Osteoblast (primary cell): ENCODE results near the gene IRX4. TPM values are rescaled to one million over a fixed set of nuclear protein-coding genes. Genes with fewer than 3 reads are reported as not detected.

Experiments used
- DNase-seq: peaks from one replicate; pipeline ENCODE4 v3.0.0; 2011; ENCODE audit warnings: low spot score, mixed read lengths; ENCODE audit not compliant: insufficient read length; ENCODE audit errors: missing footprints
- H2AFZ ChIP-seq: 2 replicates; pipeline ENCODE4 v1.6.0; 2011; ENCODE audit warnings: mild to moderate bottlenecking, low read length
- H3K27ac ChIP-seq: 2 replicates; pipeline ENCODE4 v1.5.1; 2011; ENCODE audit warnings: mild to moderate bottlenecking, low read depth, low read length, moderate library complexity
- H3K27me3 ChIP-seq: 2 replicates; pipeline ENCODE4 v1.6.0; 2012; ENCODE audit warnings: mild to moderate bottlenecking, control low read depth, inconsistent platforms, low read length, moderate library complexity; ENCODE audit not compliant: insufficient read depth
- H3K36me3 ChIP-seq: 2 replicates; pipeline ENCODE4 v1.5.1; 2011; ENCODE audit warnings: mild to moderate bottlenecking, low read length, control low read depth, moderate library complexity; ENCODE audit not compliant: insufficient read depth
- H3K4me1 ChIP-seq: 2 replicates; pipeline ENCODE4 v1.5.1; 2011; ENCODE audit warnings: mild to moderate bottlenecking, low read length, control low read depth, moderate library complexity; ENCODE audit not compliant: insufficient read depth
- H3K4me2 ChIP-seq: 2 replicates; pipeline ENCODE4 v1.6.0; 2011; ENCODE audit warnings: mild to moderate bottlenecking, low read length; ENCODE audit not compliant: insufficient read depth
- H3K4me3 ChIP-seq: fragments of 200-600 bp; sonication (generic); 3 replicates; pipeline ENCODE4 v1.5.1; 2012; ENCODE audit warnings: mild to moderate bottlenecking, low read length, inconsistent platforms; ENCODE audit not compliant: insufficient read depth
- H3K79me2 ChIP-seq: 2 replicates; pipeline ENCODE4 v1.6.0; 2012; ENCODE audit warnings: mild to moderate bottlenecking, low read length, control low read depth, inconsistent platforms; ENCODE audit not compliant: insufficient read depth
- H3K9me3 ChIP-seq: 2 replicates; pipeline ENCODE4 v1.5.1; 2011; ENCODE audit warnings: low read depth, low read length, control low read depth
- H4K20me1 ChIP-seq: 2 replicates; pipeline ENCODE4 v1.6.0; 2012; ENCODE audit warnings: mild to moderate bottlenecking, low read length, control low read depth; ENCODE audit not compliant: insufficient read depth
- total RNA-seq: library from RNA; depleted of rRNA; stranded (reverse); fragments of >200 nt; gene quantifications from 2 replicates; pipeline ENCODE4 v1.2.3, GENCODE V29; 2012
- TF ChIP-seq, protein P1 (sequence below): IDR thresholded peaks from 2 replicates; pipeline ENCODE4 v1.5.1; 2011; ENCODE audit warnings: mild to moderate bottlenecking, low read depth, low read length, moderate library complexity; ENCODE audit errors: extremely low read depth

The IRX4 gene
- total RNA-seq, 1 donor, result not detected

DNA sequence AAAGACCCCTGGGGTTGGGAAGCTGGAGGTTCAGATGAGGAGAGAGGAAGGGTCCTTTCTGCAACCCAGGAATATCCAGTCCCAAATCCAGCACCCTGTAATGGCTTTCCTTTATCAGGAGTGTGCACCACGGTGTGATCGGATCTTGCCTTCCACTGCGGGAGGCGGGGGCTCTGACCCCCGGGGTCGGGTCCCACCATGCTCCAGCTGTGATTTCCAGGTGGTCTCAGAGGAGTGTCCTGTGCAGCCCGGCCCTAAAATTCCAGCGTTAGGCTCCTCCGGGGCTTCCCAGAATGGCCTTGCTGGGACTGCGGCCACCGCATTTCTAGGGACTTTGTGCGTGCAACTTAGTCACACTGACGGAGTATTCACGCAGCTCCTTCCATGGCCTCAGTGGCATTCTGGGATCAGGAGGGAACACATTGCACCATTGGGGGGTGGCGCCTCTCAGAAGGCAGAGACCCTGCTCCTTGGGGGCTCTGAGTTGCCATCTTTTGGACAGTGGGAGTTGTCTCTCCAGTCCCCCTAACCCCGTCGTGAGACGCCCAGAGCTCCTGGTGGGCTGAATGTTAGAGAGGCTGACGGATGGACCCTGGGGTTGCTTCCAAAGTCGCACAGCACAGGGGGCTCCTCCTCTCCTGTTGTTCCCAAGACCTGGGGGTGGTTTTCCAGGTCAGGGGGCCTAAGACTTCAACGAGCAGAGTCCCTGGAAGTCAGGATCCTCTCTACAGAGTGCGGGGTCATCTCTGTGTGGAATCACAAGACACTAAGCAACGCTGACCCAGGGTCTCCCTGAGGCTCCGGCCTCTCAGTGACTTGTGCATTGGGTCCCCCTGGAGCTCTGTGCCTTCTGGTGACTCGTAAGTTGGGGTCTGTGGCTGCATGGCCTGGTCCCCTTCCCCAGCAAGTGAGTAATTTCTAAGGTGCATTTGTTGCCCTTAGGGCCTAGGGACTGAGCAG is 42.7 kb upstream of the IRX4 start:
- Histone ChIP-seq H3K79me2 (no peaks in the 10 kb centered on the region), H3K27me3 (no peaks in the 10 kb centered on the region)
- TF ChIP-seq, protein P1, sequence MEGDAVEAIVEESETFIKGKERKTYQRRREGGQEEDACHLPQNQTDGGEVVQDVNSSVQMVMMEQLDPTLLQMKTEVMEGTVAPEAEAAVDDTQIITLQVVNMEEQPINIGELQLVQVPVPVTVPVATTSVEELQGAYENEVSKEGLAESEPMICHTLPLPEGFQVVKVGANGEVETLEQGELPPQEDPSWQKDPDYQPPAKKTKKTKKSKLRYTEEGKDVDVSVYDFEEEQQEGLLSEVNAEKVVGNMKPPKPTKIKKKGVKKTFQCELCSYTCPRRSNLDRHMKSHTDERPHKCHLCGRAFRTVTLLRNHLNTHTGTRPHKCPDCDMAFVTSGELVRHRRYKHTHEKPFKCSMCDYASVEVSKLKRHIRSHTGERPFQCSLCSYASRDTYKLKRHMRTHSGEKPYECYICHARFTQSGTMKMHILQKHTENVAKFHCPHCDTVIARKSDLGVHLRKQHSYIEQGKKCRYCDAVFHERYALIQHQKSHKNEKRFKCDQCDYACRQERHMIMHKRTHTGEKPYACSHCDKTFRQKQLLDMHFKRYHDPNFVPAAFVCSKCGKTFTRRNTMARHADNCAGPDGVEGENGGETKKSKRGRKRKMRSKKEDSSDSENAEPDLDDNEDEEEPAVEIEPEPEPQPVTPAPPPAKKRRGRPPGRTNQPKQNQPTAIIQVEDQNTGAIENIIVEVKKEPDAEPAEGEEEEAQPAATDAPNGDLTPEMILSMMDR, result no peak

GRCh38 chr5:1923766-1924165 is 41.0 kb upstream of the IRX4 start:
- no peak for DNase-seq
- H2AFZ ChIP-seq, result no peak overlapping the region
- H3K4me3 ChIP-seq, result no peak overlapping the region
- H3K9me3 ChIP-seq, result no peaks in the 10 kb centered on the region
- H4K20me1 ChIP-seq, result no peaks in the 10 kb centered on the region
- H3K4me1 ChIP-seq, result no peaks in the 10 kb centered on the region
- TF ChIP-seq, protein P1, result no peak
- no peak overlapping the region for H3K27ac ChIP-seq
- H3K79me2 ChIP-seq, result no peaks in the 10 kb centered on the region
- H3K4me2 ChIP-seq, result no peak overlapping the region
- no peaks in the 10 kb centered on the region for H3K27me3 ChIP-seq
- no peaks in the 10 kb centered on the region for H3K36me3 ChIP-seq

More for the DNA sequence above, 42.7 kb upstream of the IRX4 start:
- Histone ChIP-seq H2AFZ (no peak overlapping the region), H4K20me1 (no peaks in the 10 kb centered on the region), H3K27ac (no peak overlapping the region), H3K9me3 (no peaks in the 10 kb centered on the region), H3K4me2 (no peak overlapping the region), H3K4me3 (no peak overlapping the region), H3K36me3 (no peaks in the 10 kb centered on the region), H3K4me1 (no peaks in the 10 kb centered on the region)
- DNase-seq, result no peak

DNA sequence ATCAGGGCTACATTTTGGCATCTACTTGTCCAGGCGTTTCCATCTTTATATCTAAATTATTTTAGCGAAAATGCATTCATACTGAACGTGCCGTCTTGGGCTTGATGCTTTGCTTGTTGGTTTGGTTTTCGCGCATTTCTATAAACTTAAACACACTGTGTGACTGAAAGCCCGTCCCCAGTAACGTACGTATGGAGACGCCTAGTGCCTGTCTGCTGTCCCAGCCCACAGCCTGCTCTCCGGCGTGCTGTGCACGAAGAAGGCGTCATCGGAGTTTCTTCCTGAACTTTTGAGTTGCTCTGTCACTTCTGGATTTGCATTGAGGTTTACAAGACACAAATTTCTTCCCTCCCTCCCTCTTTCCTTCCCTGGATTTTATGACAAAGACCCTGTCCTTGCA is 40.6 kb upstream of the IRX4 start:
- TF ChIP-seq, protein P1, result no peak
- H3K36me3 ChIP-seq, result no peaks in the 10 kb centered on the region
- no peaks in the 10 kb centered on the region for H3K4me1 ChIP-seq

DNA sequence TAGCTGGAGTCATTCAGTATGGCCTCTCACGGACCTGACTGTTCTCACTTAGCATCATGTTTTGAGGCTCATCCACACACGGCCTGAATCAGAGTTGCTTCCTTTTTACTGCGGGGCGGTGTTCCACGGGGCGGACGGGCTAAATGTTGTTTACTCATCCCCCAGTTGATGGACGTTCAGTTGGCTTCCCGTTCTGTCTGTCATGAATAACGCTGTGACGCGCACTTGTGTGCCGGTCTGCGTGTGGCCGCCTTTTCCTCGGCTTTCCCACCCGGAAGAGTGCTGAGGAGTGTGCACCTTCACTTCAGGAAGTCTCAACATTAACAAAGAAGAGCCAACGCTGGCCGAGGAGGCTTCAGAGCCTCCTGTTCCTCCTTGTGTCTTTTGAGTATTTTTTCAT is 39.0 kb upstream of the IRX4 start:
- TF ChIP-seq, protein P1, result no peak
- no peak for DNase-seq
- H3K4me1 ChIP-seq, result no peaks in the 10 kb centered on the region

More for the DNA sequence above, 40.6 kb upstream of the IRX4 start:
- Histone ChIP-seq H3K9me3 (no peaks in the 10 kb centered on the region), H3K4me3 (no peak overlapping the region), H3K79me2 (no peaks in the 10 kb centered on the region), H3K27me3 (no peaks in the 10 kb centered on the region), H3K4me2 (no peak overlapping the region), H2AFZ (no peak overlapping the region), H3K27ac (no peak overlapping the region), H4K20me1 (no peaks in the 10 kb centered on the region)
- DNase-seq, result no peak

More for the DNA sequence above, 39.0 kb upstream of the IRX4 start:
- H3K4me3 ChIP-seq, result no peak overlapping the region
- H3K27ac ChIP-seq, result no peak overlapping the region
- no peak overlapping the region for H2AFZ ChIP-seq
- no peaks in the 10 kb centered on the region for H3K36me3 ChIP-seq
- no peaks in the 10 kb centered on the region for H3K9me3 ChIP-seq
- no peak overlapping the region for H3K4me2 ChIP-seq
- H3K79me2 ChIP-seq, result no peaks in the 10 kb centered on the region
- H4K20me1 ChIP-seq, result no peaks in the 10 kb centered on the region
- H3K27me3 ChIP-seq, result no peaks in the 10 kb centered on the region
